Measurements from ENCODE around the gene RUSC2.
A peak's percentile ranks its signal among the peaks of the same experiment; 100 is the strongest.

RUSC2 gene

DNA sequence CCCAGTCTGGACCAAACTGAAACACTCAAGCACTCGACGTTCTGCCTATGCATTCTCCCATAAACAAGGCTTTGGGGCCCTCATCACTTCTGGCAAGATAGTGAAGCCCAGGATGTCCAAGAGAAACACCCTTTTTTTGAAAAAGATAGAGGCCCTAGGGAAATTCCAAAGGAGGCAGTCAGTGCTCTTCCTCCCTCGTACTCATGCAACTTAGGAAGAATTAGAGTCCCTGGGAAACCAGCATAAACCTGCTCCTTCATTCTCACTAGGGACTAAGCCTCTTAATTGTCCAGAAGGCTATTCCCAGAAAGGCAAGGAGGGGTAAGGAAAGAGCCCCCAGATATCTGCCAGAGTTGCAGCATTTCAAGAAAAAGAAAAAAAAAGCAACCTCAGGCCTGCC, 7.8 kb upstream of the RUSC2 start:
- TF ChIP-seq, protein P1, sequence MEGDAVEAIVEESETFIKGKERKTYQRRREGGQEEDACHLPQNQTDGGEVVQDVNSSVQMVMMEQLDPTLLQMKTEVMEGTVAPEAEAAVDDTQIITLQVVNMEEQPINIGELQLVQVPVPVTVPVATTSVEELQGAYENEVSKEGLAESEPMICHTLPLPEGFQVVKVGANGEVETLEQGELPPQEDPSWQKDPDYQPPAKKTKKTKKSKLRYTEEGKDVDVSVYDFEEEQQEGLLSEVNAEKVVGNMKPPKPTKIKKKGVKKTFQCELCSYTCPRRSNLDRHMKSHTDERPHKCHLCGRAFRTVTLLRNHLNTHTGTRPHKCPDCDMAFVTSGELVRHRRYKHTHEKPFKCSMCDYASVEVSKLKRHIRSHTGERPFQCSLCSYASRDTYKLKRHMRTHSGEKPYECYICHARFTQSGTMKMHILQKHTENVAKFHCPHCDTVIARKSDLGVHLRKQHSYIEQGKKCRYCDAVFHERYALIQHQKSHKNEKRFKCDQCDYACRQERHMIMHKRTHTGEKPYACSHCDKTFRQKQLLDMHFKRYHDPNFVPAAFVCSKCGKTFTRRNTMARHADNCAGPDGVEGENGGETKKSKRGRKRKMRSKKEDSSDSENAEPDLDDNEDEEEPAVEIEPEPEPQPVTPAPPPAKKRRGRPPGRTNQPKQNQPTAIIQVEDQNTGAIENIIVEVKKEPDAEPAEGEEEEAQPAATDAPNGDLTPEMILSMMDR (IDR thresholded peaks at IDR 0.05; ENCODE audit: control insufficient read depth, insufficient read depth, low read depth, low read length, missing control alignments): no peak
- no peak for DNase-seq (ENCODE audit: low read depth)
- H3K4me3 ChIP-seq (ENCODE audit: control insufficient read depth, low read depth, low read length): no peak overlapping the region

DNA sequence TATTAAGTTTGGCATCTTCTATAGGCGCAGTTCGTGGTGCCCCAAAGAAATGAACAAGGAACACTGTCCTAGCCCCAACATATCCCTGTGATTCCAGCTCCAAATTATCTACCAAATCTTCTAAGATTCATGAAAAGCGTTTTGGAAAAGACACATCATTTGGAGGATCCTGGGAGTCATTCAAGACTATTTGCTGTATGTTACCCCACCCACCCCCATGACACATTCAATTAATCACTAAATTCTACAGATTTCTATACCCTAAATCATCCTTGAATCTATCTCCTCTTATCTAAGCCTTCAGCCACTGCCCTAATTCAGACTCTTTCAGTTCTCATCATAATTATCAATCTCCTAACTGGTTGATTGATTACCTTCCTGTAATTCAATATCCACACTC, 5.5 kb upstream of the RUSC2 start:
- H3K4me3 ChIP-seq (ENCODE audit: control insufficient read depth, low read depth, low read length): no peak overlapping the region
- DNase-seq (ENCODE audit: low read depth): no peak
- TF ChIP-seq, protein P1 (IDR thresholded peaks at IDR 0.05; ENCODE audit: control insufficient read depth, insufficient read depth, low read depth, low read length, missing control alignments): no peak

DNA sequence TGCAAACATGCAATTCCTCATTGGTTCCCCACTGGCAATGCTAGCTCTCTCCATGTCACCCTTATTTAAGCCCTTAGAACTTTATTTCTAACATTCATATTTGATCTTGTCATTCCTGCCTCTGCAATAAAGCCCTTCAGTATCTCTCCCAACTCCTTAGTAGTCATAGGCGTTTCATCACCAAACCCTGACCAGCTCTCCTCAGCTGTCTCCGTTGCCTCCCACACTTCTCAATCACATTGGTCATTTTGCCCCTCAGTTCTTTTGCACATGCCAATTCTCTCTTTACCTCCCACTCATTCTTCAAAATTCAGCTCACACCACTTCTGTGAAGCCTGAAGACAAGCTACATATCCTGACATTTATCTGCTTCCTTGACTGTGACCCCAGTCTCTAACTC, 2.8 kb upstream of the RUSC2 start:
- DNase-seq (ENCODE audit: low read depth): no peak
- TF ChIP-seq, protein P1 (IDR thresholded peaks at IDR 0.05; ENCODE audit: control insufficient read depth, insufficient read depth, low read depth, low read length, missing control alignments): no peak
- no peak overlapping the region for H3K4me3 ChIP-seq (ENCODE audit: control insufficient read depth, low read depth, low read length)

DNA sequence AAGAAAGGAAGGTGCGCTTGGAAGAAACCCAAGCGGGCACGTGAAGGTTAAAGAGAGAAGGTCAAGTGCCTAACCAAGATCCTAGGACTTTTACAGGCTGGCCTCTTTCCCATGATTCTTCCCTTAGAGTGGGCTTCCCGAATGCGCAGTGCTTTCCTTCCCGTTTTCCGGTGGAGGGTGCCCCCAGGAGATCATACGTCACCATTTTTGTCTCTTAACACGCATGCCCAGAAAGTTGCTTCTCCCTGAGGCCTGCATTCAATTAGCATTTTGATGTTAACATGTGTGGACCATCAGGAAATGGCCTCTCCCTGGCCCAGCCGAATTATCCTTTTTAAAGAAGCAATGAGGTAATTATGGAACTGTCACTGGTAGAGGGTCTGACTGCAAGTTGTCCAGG, 1.9 kb upstream of the RUSC2 start:
- no peak overlapping the region for H3K4me3 ChIP-seq (ENCODE audit: control insufficient read depth, low read depth, low read length)
- TF ChIP-seq, protein P1 (IDR thresholded peaks at IDR 0.05; ENCODE audit: control insufficient read depth, insufficient read depth, low read depth, low read length, missing control alignments): no peak
- peak; percentile 29 for DNase-seq (ENCODE audit: low read depth)

GRCh38 chr9:35488566-35489312, 1.2 kb upstream of the RUSC2 start:
- DNase-seq (ENCODE audit: low read depth): no peak
- TF ChIP-seq, protein P1 (IDR thresholded peaks at IDR 0.05; ENCODE audit: control insufficient read depth, insufficient read depth, low read depth, low read length, missing control alignments): no peak
- peak overlapping the region; percentile 97 for H3K4me3 ChIP-seq (ENCODE audit: control insufficient read depth, low read depth, low read length)

GRCh38 chr9:35490155-35490909, 421 bp downstream of the RUSC2 start:
- TF ChIP-seq, protein P1 (IDR thresholded peaks at IDR 0.05; ENCODE audit: control insufficient read depth, insufficient read depth, low read depth, low read length, missing control alignments): no peak
- peak overlapping the region; percentile 97 for H3K4me3 ChIP-seq (ENCODE audit: control insufficient read depth, low read depth, low read length)
- DNase-seq (ENCODE audit: low read depth): no peak
